Measurements from ENCODE around the gene NR1I3.

NR1I3 gene

DNA sequence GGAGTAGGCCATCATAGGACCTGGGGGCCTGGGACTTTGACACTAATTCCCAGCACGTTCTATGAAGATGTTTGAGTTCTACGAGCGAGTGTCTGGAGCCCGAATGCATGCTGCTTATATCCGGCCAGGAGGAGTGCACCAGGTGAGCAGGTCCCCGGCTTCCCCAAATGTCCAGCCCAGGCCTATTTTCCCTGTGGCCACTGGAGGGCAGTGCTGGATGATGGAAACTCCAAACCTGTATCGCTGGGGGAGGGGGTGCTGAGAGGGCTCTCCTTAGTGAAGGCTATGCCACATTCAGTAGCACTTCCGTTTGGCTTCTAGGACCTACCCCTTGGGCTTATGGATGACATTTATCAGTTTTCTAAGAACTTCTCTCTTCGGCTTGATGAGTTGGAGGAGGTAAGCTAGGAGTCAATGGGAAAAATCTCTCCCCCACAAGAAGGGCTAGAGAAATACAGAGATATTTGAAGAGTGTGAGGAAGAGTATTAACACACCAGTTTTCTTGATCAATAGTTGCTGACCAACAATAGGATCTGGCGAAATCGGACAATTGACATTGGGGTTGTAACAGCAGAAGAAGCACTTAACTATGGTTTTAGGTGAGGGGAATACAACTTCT, 28.1 kb downstream of the NR1I3 start:
- Histone ChIP-seq H3K27ac (no peak overlapping the region), H4K20me1 (peaks cover 22% of the 10 kb centered on the region), H3K9ac (no peak overlapping the region), H3K4me1 (peaks cover 19% of the 10 kb centered on the region), H3K4me2 (no peak overlapping the region), H3K4me3 (no peak overlapping the region), H3K27me3 (no peaks in the 10 kb centered on the region), H3K36me3 (peaks cover 98% of the 10 kb centered on the region), H3K9me3 (no peaks in the 10 kb centered on the region)
- no peak for TF ChIP-seq Cebpa-rat (IDR thresholded peaks at IDR 0.05)

DNA sequence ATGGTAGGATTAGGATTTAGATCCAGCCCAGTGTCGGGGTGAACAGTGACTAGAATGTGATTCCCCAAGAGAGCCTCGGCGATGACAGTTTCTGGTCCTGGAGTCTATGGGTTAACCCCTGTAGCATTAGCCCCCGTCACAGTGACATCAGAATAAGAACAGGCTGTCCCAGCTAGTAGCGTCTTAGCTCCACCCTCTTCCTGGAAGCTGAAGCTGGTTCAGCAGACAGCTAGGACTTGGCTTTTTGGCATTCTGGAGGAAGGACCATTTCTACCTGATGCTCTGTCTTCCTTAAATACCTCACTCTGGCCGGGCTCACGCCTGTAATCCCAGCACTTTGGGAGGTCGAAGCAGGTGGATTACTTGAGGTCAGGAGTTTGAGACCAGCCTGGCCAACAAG, 30.8 kb downstream of the NR1I3 start:
- Histone ChIP-seq H3K4me1 (peaks cover 24% of the 10 kb centered on the region), H3K27me3 (no peaks in the 10 kb centered on the region), H3K4me2 (no peak overlapping the region), H3K9ac (no peak overlapping the region), H3K27ac (no peak overlapping the region), H3K36me3 (peaks cover 87% of the 10 kb centered on the region), H3K4me3 (no peak overlapping the region), H3K9me3 (no peaks in the 10 kb centered on the region), H4K20me1 (0 out of 2 replicates have a peak, but pooled peaks cover 7% of the 10 kb centered on the region)
- no peak for TF ChIP-seq Cebpa-rat (IDR thresholded peaks at IDR 0.05)

DNA sequence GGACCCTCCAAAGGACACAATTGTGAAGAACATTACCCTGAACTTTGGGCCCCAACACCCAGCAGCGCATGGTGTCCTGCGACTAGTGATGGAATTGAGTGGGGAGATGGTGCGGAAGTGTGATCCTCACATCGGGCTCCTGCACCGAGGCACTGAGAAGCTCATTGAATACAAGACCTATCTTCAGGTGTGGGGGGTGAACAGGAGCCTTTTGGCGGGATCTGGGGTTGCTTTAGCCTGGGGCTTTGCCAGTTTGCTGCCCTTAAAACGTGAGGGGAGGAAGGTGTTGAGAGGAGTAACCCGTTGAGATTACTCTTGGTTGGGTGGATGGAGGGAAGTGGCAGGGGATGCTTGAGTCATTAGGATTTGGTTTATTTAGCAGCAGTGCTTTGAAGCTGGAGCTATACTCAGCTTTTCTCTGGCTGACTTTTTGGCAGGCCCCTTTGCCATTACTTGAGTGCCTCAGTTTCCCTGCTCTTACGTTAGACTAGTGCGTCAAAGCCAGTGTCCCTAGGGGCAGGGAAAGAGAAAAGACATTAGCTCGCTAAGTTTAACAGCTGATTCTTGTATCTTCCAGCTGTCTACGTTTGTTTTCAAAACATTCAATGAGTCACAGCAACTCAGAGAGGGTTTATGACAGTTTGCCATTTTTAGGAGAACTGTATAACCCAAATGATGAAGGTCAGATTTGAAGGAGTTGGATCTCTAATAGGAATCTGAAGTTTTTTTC, 31.4 kb downstream of the NR1I3 start:
- H3K4me3 ChIP-seq = no peak overlapping the region
- no peaks in the 10 kb centered on the region for H3K9me3 ChIP-seq
- H3K27me3 ChIP-seq = no peaks in the 10 kb centered on the region
- H3K4me1 ChIP-seq = peaks cover 28% of the 10 kb centered on the region
- no peak for TF ChIP-seq Cebpa-rat (IDR thresholded peaks at IDR 0.05)
- H3K4me2 ChIP-seq = no peak overlapping the region
- H3K27ac ChIP-seq = no peak overlapping the region
- H3K36me3 ChIP-seq = peaks cover 81% of the 10 kb centered on the region
- H4K20me1 ChIP-seq = 0 out of 2 replicates have a peak, but pooled peaks cover 7% of the 10 kb centered on the region
- no peak overlapping the region for H3K9ac ChIP-seq

DNA sequence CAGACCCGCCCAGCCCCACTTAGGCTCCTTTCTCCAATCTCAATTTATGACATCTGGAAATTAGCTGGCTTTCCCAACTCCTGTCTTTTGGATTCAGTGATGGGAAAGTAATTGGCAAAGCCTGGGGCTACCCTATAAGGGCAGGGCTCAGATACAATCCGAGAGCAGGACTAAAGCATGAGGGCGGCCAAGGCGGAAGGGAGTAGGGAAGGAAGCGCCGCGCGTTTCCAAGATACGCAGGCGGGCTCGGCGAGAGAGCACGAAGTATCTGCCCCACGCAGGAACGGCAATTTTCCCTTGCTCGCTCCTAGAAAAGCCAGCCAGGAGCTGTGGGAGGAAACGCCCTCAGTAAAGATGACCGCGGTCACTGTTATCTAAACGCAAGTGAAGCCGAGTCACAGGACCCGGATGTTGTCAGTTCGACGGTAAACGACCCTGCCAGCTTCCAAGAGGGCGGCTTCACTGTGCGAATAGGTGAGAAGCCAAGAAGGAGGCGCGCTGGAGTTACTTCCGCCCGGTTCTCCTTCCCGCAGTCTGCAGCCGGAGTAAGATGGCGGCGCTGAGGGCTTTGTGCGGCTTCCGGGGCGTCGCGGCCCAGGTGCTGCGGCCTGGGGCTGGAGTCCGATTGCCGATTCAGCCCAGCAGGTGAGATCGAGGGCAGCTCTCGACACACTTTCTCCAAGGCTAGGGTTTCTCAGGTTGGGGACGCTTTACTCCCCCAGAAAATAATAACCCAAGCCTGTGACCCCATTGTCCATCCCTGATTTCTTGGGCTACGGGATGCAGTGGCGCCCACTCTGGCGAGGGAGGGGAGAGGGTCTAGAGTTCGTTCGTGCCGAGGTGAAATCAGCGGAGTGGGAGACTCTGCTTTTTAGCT, 35.9 kb downstream of the NR1I3 start, which contains the start of gene NDUFS2:
NDUFS2 (plus strand) TSS at position 532 of the 877 bp plus-strand sequence; CDS start at position 551, 19 bp downstream.
- Histone ChIP-seq H3K4me3 (peak within 1 kb of the TSS; percentile 74), H3K4me1 (peaks cover 62% of the 10 kb centered on the region), H3K27ac (peak within 1 kb of the TSS; percentile 86), H3K9me3 (no peaks in the 10 kb centered on the region), H3K4me2 (peak within 1 kb of the TSS; percentile 88), H4K20me1 (no peaks in the 10 kb centered on the region), H3K27me3 (no peaks in the 10 kb centered on the region), H3K9ac (peak within 1 kb of the TSS; percentile 83), H3K36me3 (peaks cover 36% of the 10 kb centered on the region)
- no peak for TF ChIP-seq Cebpa-rat (IDR thresholded peaks at IDR 0.05)

DNA sequence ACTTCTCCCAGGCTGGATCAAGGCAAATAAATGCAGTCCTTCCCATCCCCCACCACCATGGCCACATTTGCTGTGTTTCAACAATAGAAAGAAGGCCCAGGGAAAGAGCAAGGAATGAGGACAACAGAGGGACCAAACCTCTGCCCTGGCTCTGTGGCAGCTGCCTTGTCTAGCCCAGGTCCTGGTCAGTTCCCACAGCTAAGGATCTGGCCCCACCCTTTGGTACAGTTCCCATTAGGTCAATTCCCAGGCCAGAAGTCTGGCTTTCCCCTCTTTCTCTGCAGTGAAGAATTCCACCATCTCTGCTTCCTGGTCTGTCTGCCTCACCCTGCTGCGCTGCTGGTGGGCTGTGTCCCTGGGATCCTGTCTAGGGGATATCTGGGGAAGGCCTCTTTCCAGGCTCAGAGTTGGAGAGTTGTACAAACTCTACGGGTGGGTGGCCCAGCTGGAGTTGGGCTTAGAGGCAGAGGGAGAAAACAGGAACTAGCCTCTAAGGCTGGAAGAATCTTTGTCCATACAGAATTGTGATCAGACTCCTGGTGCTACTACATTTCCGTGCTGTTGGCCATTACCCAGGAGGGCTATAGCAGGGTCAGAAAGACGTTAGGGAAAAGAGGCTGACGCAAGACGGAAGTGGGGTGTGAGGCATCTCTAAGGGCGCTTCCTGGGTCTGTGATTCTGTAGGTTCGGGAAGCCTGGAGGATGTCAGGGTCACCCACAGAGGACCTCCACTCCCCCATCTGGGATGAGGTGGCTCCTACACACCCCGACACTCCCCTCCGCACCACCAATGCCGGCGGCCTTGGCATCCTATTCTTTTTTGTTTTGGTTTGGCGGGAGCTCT, 36.8 kb downstream of the NR1I3 start:
- peak overlapping the region; percentile 74 for H3K4me3 ChIP-seq
- no peaks in the 10 kb centered on the region for H4K20me1 ChIP-seq
- no peaks in the 10 kb centered on the region for H3K27me3 ChIP-seq
- H3K27ac ChIP-seq = peak overlapping the region; percentile 86
- H3K4me1 ChIP-seq = peaks cover 71% of the 10 kb centered on the region
- H3K36me3 ChIP-seq = peaks cover 28% of the 10 kb centered on the region
- H3K9me3 ChIP-seq = no peaks in the 10 kb centered on the region
- H3K9ac ChIP-seq = peak overlapping the region; percentile 83
- H3K4me2 ChIP-seq = peak overlapping the region; percentile 88
- TF ChIP-seq Cebpa-rat (IDR thresholded peaks at IDR 0.05) = no peak

DNA sequence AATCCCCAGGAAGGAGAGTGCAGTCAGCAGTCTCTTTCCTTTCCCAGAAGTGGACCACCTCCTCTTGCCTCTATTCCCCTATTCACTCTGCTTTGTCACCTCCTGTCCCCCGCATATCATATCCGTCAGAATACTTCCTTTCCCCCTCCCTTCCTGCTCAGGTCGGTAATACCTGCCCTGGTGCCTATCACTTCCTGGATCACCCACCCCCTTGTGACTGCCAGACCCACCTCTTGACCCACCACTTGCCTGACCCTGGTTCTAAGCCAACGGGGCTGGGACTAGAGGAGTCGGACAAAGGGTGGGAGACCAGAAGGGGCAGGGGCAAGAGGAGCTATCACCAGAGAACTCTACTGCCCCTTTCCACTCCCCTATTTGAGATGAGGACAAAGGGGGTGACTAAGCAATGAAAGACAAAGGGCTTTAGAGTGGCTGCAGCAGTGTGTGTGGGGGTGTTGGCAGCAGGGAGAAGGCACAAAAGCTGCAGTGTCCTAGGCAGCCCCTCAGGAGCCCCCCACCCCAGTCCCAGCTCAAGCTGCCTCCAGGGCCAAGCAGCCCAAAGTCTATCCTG, 37.5 kb downstream of the NR1I3 start:
- H3K4me2 ChIP-seq = peak overlapping the region; percentile 88

DNA sequence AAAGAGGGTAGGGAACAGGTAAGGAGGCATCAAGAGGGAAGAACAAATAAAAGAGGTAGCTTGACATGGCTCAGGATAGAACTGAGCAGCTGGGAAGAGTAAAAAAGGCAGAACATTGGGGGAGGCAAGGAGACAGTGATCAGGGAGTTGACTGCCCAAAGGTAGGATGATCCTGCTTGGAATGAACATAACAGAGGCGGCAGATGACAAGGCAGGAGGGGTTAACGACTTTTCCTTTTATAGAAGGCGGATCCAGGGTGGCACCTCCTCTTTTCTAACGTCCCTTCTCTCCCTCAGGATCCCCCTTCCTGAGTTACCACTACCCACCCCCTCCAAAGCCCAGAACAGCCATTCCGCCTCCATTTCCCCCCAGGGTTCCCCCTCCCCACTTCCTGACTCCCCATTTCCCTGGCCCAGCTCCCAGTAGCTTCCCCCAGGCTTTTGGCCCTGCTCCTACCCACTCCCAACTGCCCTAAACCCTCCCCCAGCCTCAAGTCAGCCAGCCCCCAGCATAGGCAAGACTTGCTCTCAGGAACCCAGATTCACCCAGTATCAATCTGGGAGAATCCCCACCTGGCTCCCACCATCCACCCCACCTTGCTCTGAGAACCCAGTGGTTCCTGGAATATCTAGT, 38.4 kb downstream of the NR1I3 start:
- H3K4me2 ChIP-seq = peak overlapping the region; percentile 88
- no peaks in the 10 kb centered on the region for H4K20me1 ChIP-seq
- H3K27me3 ChIP-seq = no peaks in the 10 kb centered on the region
- H3K4me3 ChIP-seq = no peak overlapping the region
- no peaks in the 10 kb centered on the region for H3K9me3 ChIP-seq
- H3K4me1 ChIP-seq = peaks cover 86% of the 10 kb centered on the region
- no peak overlapping the region for H3K27ac ChIP-seq
- TF ChIP-seq Cebpa-rat (IDR thresholded peaks at IDR 0.05) = no peak
- H3K9ac ChIP-seq = no peak overlapping the region
- H3K36me3 ChIP-seq = peaks cover 13% of the 10 kb centered on the region

More for the DNA sequence above, 37.5 kb downstream of the NR1I3 start:
- no peaks in the 10 kb centered on the region for H3K9me3 ChIP-seq
- peaks cover 77% of the 10 kb centered on the region for H3K4me1 ChIP-seq
- no peak overlapping the region for H3K4me3 ChIP-seq
- no peaks in the 10 kb centered on the region for H3K27me3 ChIP-seq
- peaks cover 20% of the 10 kb centered on the region for H3K36me3 ChIP-seq
- no peak for TF ChIP-seq Cebpa-rat (IDR thresholded peaks at IDR 0.05)
- H4K20me1 ChIP-seq = no peaks in the 10 kb centered on the region
- H3K27ac ChIP-seq = peak overlapping the region; percentile 86
- no peak overlapping the region for H3K9ac ChIP-seq

DNA sequence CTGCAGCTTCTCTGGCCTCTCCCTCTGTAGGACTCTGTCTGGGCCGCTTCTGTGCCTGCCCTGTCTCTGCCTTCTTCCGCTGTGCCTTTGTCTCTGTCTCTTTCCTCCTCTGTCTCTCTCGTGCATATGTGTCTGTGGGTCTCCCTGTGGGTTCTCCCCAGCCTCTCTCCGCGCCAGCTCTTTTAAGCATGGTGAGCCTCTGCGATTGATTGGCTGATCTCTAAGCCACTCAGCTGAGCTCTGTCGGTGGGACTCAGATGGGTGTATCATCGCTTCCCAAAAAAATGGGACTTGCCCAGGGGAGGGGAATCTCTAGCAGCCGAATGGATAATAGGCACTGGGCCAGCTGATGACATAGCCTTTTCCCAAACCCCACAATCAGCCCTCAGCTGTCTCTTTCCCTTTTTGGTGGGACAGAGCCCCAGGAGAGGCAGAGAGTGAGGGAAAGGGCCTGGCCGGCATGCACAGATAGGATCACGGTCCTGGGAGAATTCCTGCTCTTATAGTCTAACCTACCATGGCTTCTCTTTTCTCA, 39.0 kb downstream of the NR1I3 start, which contains the start of gene ADAMTS4:
ADAMTS4 (minus strand) TSS at position 158 of the 535 bp plus-strand sequence. CDS start 427 bp downstream, outside the sequence.
- H3K9me3 ChIP-seq = no peaks in the 10 kb centered on the region
- no peak for TF ChIP-seq Cebpa-rat (IDR thresholded peaks at IDR 0.05)
- no peak within 1 kb of the TSS for H3K9ac ChIP-seq
- no peaks in the 10 kb centered on the region for H3K27me3 ChIP-seq
- H3K27ac ChIP-seq = no peak within 1 kb of the TSS
- H3K4me2 ChIP-seq = peak within 1 kb of the TSS; percentile 88
- H3K4me3 ChIP-seq = no peak within 1 kb of the TSS
- H3K36me3 ChIP-seq = peaks cover 7% of the 10 kb centered on the region
- no peaks in the 10 kb centered on the region for H4K20me1 ChIP-seq
- peaks cover 93% of the 10 kb centered on the region for H3K4me1 ChIP-seq
